H1 (cell line): Measurements from ENCODE around the gene CYREN. TPM values are rescaled to one million over a fixed set of nuclear protein-coding genes. Genes with fewer than 3 reads are reported as not detected.

Experiments
- CTCF ChIA-PET: fragments of 300-600 bp; sonication (Branson Sonifier 250); formaldehyde crosslinking; loops from one replicate; lab custom pipeline; 2021; ENCODE audit not compliant: partially characterized antibody; lab: Charles Lee
- POLR2A ChIA-PET: fragments of 300-600 bp; sonication (Branson Sonifier 250); formaldehyde crosslinking; loops from one replicate; lab custom pipeline; 2021; ENCODE audit warnings: inconsistent platforms; ENCODE audit not compliant: partially characterized antibody; lab: Charles Lee
- DNase-seq, 2 experiments: peaks; one replicate each; pipeline versions ENCODE4 v3.0.0 to v3.0.0-alpha.2; 2010 to 2022; ENCODE audit warnings: low spot score in 2 of 2, low read depth in 1 of 2, mixed read lengths in 1 of 2
- FAIRE-seq: peaks from 2 replicates; lab custom pipeline; 2011; peaks lifted over from hg19 to GRCh38; lab: Jason Lieb, UNC
- H2AFZ ChIP-seq: 2 replicates; pipeline ENCODE4 v1.8.1; 2012; ENCODE audit warnings: low read length, inconsistent platforms
- H2AK5ac ChIP-seq: 2 replicates; pipeline ENCODE4 v1.6.1; 2013; ENCODE audit warnings: low read depth, low read length
- H2BK120ac ChIP-seq: replicated peaks from 2 replicates; pipeline ENCODE3; 2013; ENCODE audit warnings: low read depth, low read length, inconsistent platforms
- H2BK12ac ChIP-seq: 2 replicates; pipeline ENCODE4 v1.6.1; 2013; ENCODE audit warnings: low read depth, low read length
- H2BK15ac ChIP-seq: 2 replicates; pipeline ENCODE4 v1.6.1; 2013; ENCODE audit warnings: low read length
- H2BK20ac ChIP-seq: 2 replicates; pipeline ENCODE4 v1.6.1; 2013; ENCODE audit warnings: low read length
- H2BK5ac ChIP-seq: 2 replicates; pipeline ENCODE4 v1.6.1; 2013; ENCODE audit warnings: low read depth, low read length
- H3K14ac ChIP-seq: 2 replicates; pipeline ENCODE4 v1.6.1; 2013; ENCODE audit warnings: inconsistent platforms; ENCODE audit not compliant: insufficient read length
- H3K18ac ChIP-seq: 2 replicates; pipeline ENCODE4 v1.6.1; 2013; ENCODE audit warnings: low read length; ENCODE audit errors: extremely low read depth
- H3K23ac ChIP-seq: 2 replicates; pipeline ENCODE4 v1.6.1; 2013; ENCODE audit warnings: inconsistent platforms; ENCODE audit not compliant: insufficient read length
- H3K23me2 ChIP-seq: 2 replicates; pipeline ENCODE4 v1.6.1; 2013; ENCODE audit warnings: low read depth, low read length
- H3K27ac ChIP-seq: 2 replicates; pipeline ENCODE4 v1.6.1; 2011; ENCODE audit warnings: low read depth, low read length, inconsistent platforms
- H3K27me3 ChIP-seq, 4 experiments: replicated peaks in 1 of 4; 1 replicate in 1 of 4; 2 replicates in 3 of 4; pipeline versions ENCODE4 v1.6.1 to v1.8.1; 2011 to 2013; ENCODE audit warnings: low read length in 3 of 4, mild to moderate bottlenecking in 3 of 4, inconsistent platforms in 2 of 4, mixed read lengths in 2 of 4, moderate library complexity in 1 of 4; ENCODE audit not compliant: control insufficient read depth in 3 of 4, insufficient read depth in 3 of 4; ENCODE audit errors: extremely low read depth in 1 of 4
- H3K36me3 ChIP-seq, 4 experiments: 2 replicates each; pipeline versions ENCODE4 v1.6.1 to v1.8.1; 2011 to 2013; ENCODE audit warnings: mild to moderate bottlenecking in 4 of 4, low read length in 3 of 4, moderate library complexity in 2 of 4, control low read depth in 1 of 4, inconsistent platforms in 1 of 4; ENCODE audit not compliant: insufficient read depth in 4 of 4, control insufficient read depth in 2 of 4
- H3K4ac ChIP-seq: replicated peaks from 2 replicates; pipeline ENCODE3; 2013; ENCODE audit warnings: low read length, low read depth, mixed read lengths, inconsistent platforms; ENCODE audit not compliant: insufficient read length
- H3K4me1 ChIP-seq, 4 experiments: replicated peaks in 1 of 4; 1 replicate in 1 of 4; 2 replicates in 3 of 4; pipeline versions ENCODE4 v1.6.1 to v1.8.1; 2011 to 2013; ENCODE audit warnings: low read length in 3 of 4, inconsistent platforms in 2 of 4, mixed read lengths in 1 of 4; ENCODE audit not compliant: insufficient read depth in 4 of 4, control insufficient read depth in 3 of 4
- H3K4me2 ChIP-seq, 2 experiments: 2 replicates each; pipeline versions ENCODE4 v1.6.1 to v1.8.1; 2011 to 2013; ENCODE audit warnings: low read depth in 2 of 2, low read length in 2 of 2, control low read depth in 1 of 2, inconsistent platforms in 1 of 2, mild to moderate bottlenecking in 1 of 2; ENCODE audit not compliant: insufficient read depth in 1 of 2
- H3K4me3 ChIP-seq, 4 experiments: fragments of 200-600, 300-600 bp in 1 of 4; sonication (generic), shearing (Covaris generic), sonication (Bioruptor Twin) in 1 of 4; 2 replicates each; pipeline versions ENCODE4 v1.5.1 to v1.8.1; 2011 to 2016; ENCODE audit warnings: low read length in 4 of 4, low read depth in 3 of 4, control low read depth in 2 of 4, inconsistent platforms in 2 of 4, mild to moderate bottlenecking in 2 of 4, mixed read lengths in 1 of 4, moderate library complexity in 1 of 4; ENCODE audit not compliant: insufficient read depth in 2 of 4; ENCODE audit errors: extremely low read depth in 1 of 4
- H3K56ac ChIP-seq: replicated peaks from 2 replicates; pipeline ENCODE3; 2013; ENCODE audit warnings: low read depth, mild to moderate bottlenecking, mixed read lengths, low read length, inconsistent platforms; ENCODE audit not compliant: insufficient read length
- H3K79me1 ChIP-seq: 2 replicates; pipeline ENCODE4 v1.6.1; 2013; ENCODE audit warnings: low read depth, low read length, control low read depth
- H3K79me2 ChIP-seq, 2 experiments: 2 replicates each; pipeline versions ENCODE4 v1.6.1 to v1.8.1; 2012 to 2013; ENCODE audit warnings: low read length in 2 of 2, mild to moderate bottlenecking in 2 of 2, inconsistent platforms in 1 of 2; ENCODE audit not compliant: insufficient read depth in 2 of 2, control insufficient read depth in 1 of 2
- H3K9ac ChIP-seq, 4 experiments: replicated peaks in 1 of 4; 1 replicate in 1 of 4; 2 replicates in 3 of 4; pipeline versions ENCODE4 v1.6.1 to v1.8.1; 2011 to 2013; ENCODE audit warnings: low read depth in 3 of 4, low read length in 3 of 4, control low read depth in 2 of 4, mild to moderate bottlenecking in 2 of 4, moderate library complexity in 2 of 4, inconsistent platforms in 1 of 4; ENCODE audit errors: extremely low read depth in 1 of 4
- H3K9me3 ChIP-seq, 2 experiments: 2 replicates each; pipeline versions ENCODE4 v1.6.1 to v1.8.1; 2012 to 2013; ENCODE audit warnings: mild to moderate bottlenecking in 2 of 2, moderate library complexity in 2 of 2, control low read depth in 1 of 2, inconsistent platforms in 1 of 2, low read depth in 1 of 2, low read length in 1 of 2, mixed read lengths in 1 of 2; ENCODE audit not compliant: insufficient read depth in 2 of 2
- H4K20me1 ChIP-seq, 2 experiments: replicated peaks in 1 of 2; 2 replicates each; pipeline versions ENCODE3 to v1.8.1; 2011 to 2013; ENCODE audit warnings: inconsistent platforms in 2 of 2, low read length in 2 of 2, mild to moderate bottlenecking in 1 of 2; ENCODE audit not compliant: insufficient read depth in 2 of 2, control insufficient read depth in 1 of 2
- H4K5ac ChIP-seq: 2 replicates; pipeline ENCODE4 v1.6.1; 2013; ENCODE audit warnings: low read length, low read depth, mixed read lengths, inconsistent platforms; ENCODE audit not compliant: insufficient read length
- H4K8ac ChIP-seq: 2 replicates; pipeline ENCODE4 v1.8.0; 2013; ENCODE audit warnings: mild to moderate bottlenecking, moderate library complexity, low read length, inconsistent platforms; ENCODE audit not compliant: insufficient read depth; ENCODE audit errors: extremely low read depth
- H4K91ac ChIP-seq: replicated peaks from 2 replicates; pipeline ENCODE3; 2013; ENCODE audit warnings: low read length, mixed read lengths, inconsistent platforms; ENCODE audit not compliant: insufficient read length
- ATF3 ChIP-seq: IDR thresholded peaks from 2 replicates; pipeline ENCODE4 v1.6.1; 2011; ENCODE audit warnings: low read depth, mild to moderate bottlenecking, low read length; ENCODE audit not compliant: insufficient read depth
- CHD1 ChIP-seq: IDR thresholded peaks from 2 replicates; pipeline ENCODE4 v1.6.1; 2012; ENCODE audit warnings: low read depth, low read length, improper control_type of control experiment
- EGR1 ChIP-seq: IDR thresholded peaks from 2 replicates; pipeline ENCODE4 v1.6.1; 2011; ENCODE audit warnings: low read depth, low read length, borderline replicate concordance
- FOSL1 ChIP-seq: IDR thresholded peaks from 2 replicates; pipeline ENCODE4 v1.6.1; 2011; ENCODE audit warnings: mild to moderate bottlenecking, low read depth, low read length, moderate library complexity; ENCODE audit not compliant: insufficient read depth
- GTF2F1 ChIP-seq: IDR thresholded peaks from 2 replicates; pipeline ENCODE4 v1.6.1; 2012; ENCODE audit warnings: low read depth, low read length, improper control_type of control experiment, borderline replicate concordance
- KDM4A ChIP-seq: IDR thresholded peaks from one replicate; pipeline ENCODE4 v1.7.1; 2012; ENCODE audit warnings: low read depth, mild to moderate bottlenecking, moderate library complexity, low read length, inconsistent platforms; ENCODE audit not compliant: severe bottlenecking
- POLR2A ChIP-seq, 2 experiments: IDR thresholded peaks; 1 replicate in 1 of 2; 2 replicates in 1 of 2; pipeline ENCODE4 v1.6.1; 2011; ENCODE audit warnings: low read depth in 2 of 2, low read length in 2 of 2, mild to moderate bottlenecking in 2 of 2; ENCODE audit errors: control extremely low read depth in 1 of 2
- RBBP5 ChIP-seq: IDR thresholded peaks from 2 replicates; pipeline ENCODE4 v1.7.1; 2012; ENCODE audit warnings: low read depth, mild to moderate bottlenecking, inconsistent platforms, low read length, moderate library complexity, borderline replicate concordance
- SAP30 ChIP-seq: fragments of 300-600 bp; sonication (generic); IDR thresholded peaks from 2 replicates; pipeline ENCODE4 v1.7.1; 2012; ENCODE audit warnings: low read length, moderate library complexity, mild to moderate bottlenecking, inconsistent platforms; ENCODE audit not compliant: insufficient read depth, insufficient replicate concordance
- SIN3A ChIP-seq, 2 experiments: IDR thresholded peaks in 1 of 2; conservative IDR thresholded peaks in 1 of 2; 2 replicates each; pipeline ENCODE4 v1.6.1; 2011 to 2012; ENCODE audit warnings: low read length in 2 of 2, improper control_type of control experiment in 1 of 2, low read depth in 1 of 2, mild to moderate bottlenecking in 1 of 2
- SP2 ChIP-seq: IDR thresholded peaks from 2 replicates; pipeline ENCODE4 v1.6.1; 2012; ENCODE audit warnings: mild to moderate bottlenecking, low read length, inconsistent platforms
- SRF ChIP-seq: IDR thresholded peaks from 2 replicates; pipeline ENCODE4 v1.6.1; 2011; ENCODE audit warnings: mild to moderate bottlenecking, low read depth, low read length, moderate library complexity
- WGBS, 2 experiments: shearing (Covaris generic) in 1 of 2; methylation state at CpG; one replicate each; pipeline versions ENCODE4 v1.1.6 to v1.1.7; 2013 to 2015; ENCODE audit warnings: low lambda C conversion rate in 2 of 2, mixed read lengths in 2 of 2, inconsistent platforms in 1 of 2, low coverage in 1 of 2, missing lambda C conversion rate in 1 of 2; ENCODE audit not compliant: insufficient replicate concordance in 2 of 2, insufficient coverage in 1 of 2, insufficient read length in 1 of 2; ENCODE audit errors: extremely low coverage in 1 of 2, missing lambda C conversion rate in 1 of 2; 5-methylcytosine and 5-hydroxymethylcytosine counted together
- polyA plus RNA-seq, 7 experiments: library from polyadenylated mRNA; depleted of rRNA in 3 of 7; stranded (reverse) in 5 of 7; unstranded in 2 of 7; fragments of >200 nt in 5 of 7; fragments of 200-250 nt in 2 of 7; gene quantifications; 1 replicate in 5 of 7; 2 replicates in 1 of 7; 4 replicates in 1 of 7; pipeline versions ENCODE4 v1.2.1 to v1.2.3, GENCODE V29; 2011 to 2013; ENCODE audit warnings: missing spikeins in 2 of 7, mixed read lengths in 2 of 7
- total RNA-seq: library from RNA; stranded (reverse); fragmentation: NEBNext Ultra II Directional; extraction: Animal tissue kit (Norgen Biotek cat#: 25700); gene quantifications from 2 replicates; pipeline ENCODE4 v1.2.1, GENCODE V29; 2021

The CYREN gene
- total and polyA plus RNA-seq, 2 of the 8 experiments (the other 6 are each of a cell fraction or from before 2014, with no cell fraction given), result 25.1 to 46.2 TPM

GRCh38 chr7:135178364-135178763 lies 7.9 kb upstream of the CYREN start:
- H3K4me1 ChIP-seq, result peaks cover 0 to 3% (median 2%) of the 10 kb centered on the region in 4 experiments; a peak in 3 of 7 replicates
- no peak overlapping the region for H3K9ac ChIP-seq
- no peaks in the 10 kb centered on the region for H3K79me2 ChIP-seq
- H2BK20ac ChIP-seq, result no peak overlapping the region
- no peak overlapping the region for H3K18ac ChIP-seq
- peaks cover 0 to 12% (median 1%) of the 10 kb centered on the region in 4 experiments; a peak in 4 of 8 replicates for H3K36me3 ChIP-seq
- H3K4ac ChIP-seq, result no peak overlapping the region
- FAIRE-seq, result no peak
- no peak overlapping the region for H2AK5ac ChIP-seq
- no peak overlapping the region for H4K8ac ChIP-seq
- CTCF ChIA-PET, result interaction anchor here (1.2 to 1.7 kb wide), 5 partner anchors 9 to 544 kb away, joined by 3 to 4 read pairs (median 3); partner anchors contain the start of gene AGBL3
- no peak for DNase-seq
- no peak overlapping the region for H3K56ac ChIP-seq
- POLR2A ChIA-PET, result interaction anchor here (1.0 to 4.3 kb wide), 3 partner anchors 8 to 15 kb away, joined by 4 to 20 read pairs (median 6); partner anchors contain the start of gene CYREN
- H2BK12ac ChIP-seq, result no peak overlapping the region
- peaks cover 22 to 35% of the 10 kb centered on the region in 2 experiments for H3K9me3 ChIP-seq
- H2BK120ac ChIP-seq, result no peak overlapping the region
- no peak overlapping the region for H4K5ac ChIP-seq
- no peak overlapping the region for H3K14ac ChIP-seq
- no peak overlapping the region for H3K27ac ChIP-seq
- WGBS, 2 experiments, result 86% methylated on average over 13 of the region's 13 CpGs; no CpG with 5 or more reads in 1 of the 2 experiments
- H2BK5ac ChIP-seq, result no peak overlapping the region
- H3K27me3 ChIP-seq, result no peaks in the 10 kb centered on the region
- H3K4me3 ChIP-seq, result no peak overlapping the region
- H2AFZ ChIP-seq, result no peak overlapping the region
- H3K79me1 ChIP-seq, result no peaks in the 10 kb centered on the region
- no peaks in the 10 kb centered on the region for H4K20me1 ChIP-seq
- no peaks in the 10 kb centered on the region for H3K23me2 ChIP-seq
- H3K4me2 ChIP-seq, result no peak overlapping the region
- no peak overlapping the region for H3K23ac ChIP-seq
- no peak overlapping the region for H4K91ac ChIP-seq
- H2BK15ac ChIP-seq, result no peak overlapping the region
- TF ChIP-seq CHD1 (no peak), SAP30 (no peak), EGR1 (no peak), SP2 (no peak), GTF2F1 (no peak), POLR2A (IDR thresholded peaks at IDR 0.05; ENCODE audit: control extremely low read depth in 1 of 2, low read depth in 2 of 2, low read length in 2 of 2) (no peak), SRF (no peak), RBBP5 (no peak), KDM4A (no peak), ATF3 (no peak), SIN3A (conservative IDR thresholded peaks at IDR 0.05 in 1 of 2, IDR thresholded peaks at IDR 0.05 in 1 of 2; ENCODE audit: low read depth in 1 of 2, low read length in 2 of 2) (no peak), FOSL1 (no peak)
